OCI-LY7 (cell line): ENCODE measurements around the gene ARHGAP33. TPM values are rescaled to one million over a fixed set of nuclear protein-coding genes. Genes with fewer than 3 reads are reported as not detected.

Experiments used
- BruUV-seq: library from RNA; stranded (reverse); fragments of 400-500 nt; replicated peaks from 2 replicates; lab custom pipeline; 2021; lab: Mats Ljungman, UMichigan
- CTCF ChIA-PET: fragments of 300-600 bp; sonication (Branson Sonifier 250); formaldehyde crosslinking; loops from one replicate; lab custom pipeline; 2022; ENCODE audit warnings: antibody characterized with exemption; ENCODE audit not compliant: unreplicated experiment; lab: Charles Lee
- POLR2A ChIA-PET: fragments of 300-600 bp; sonication (Branson Sonifier 250); formaldehyde crosslinking; loops from one replicate; lab custom pipeline; 2022; ENCODE audit warnings: antibody characterized with exemption; lab: Charles Lee
- DNase-seq: peaks from one replicate; pipeline ENCODE4 v3.0.0-alpha.2; 2015; ENCODE audit warnings: low spot score
- H2AFZ ChIP-seq: fragments of 200-600 bp; sonication (generic), shearing (Covaris generic); 2 replicates; pipeline ENCODE4 v1.6.1; 2014; ENCODE audit warnings: mild to moderate bottlenecking, antibody characterized with exemption, low read length, moderate library complexity
- H3K27ac ChIP-seq: fragments of 200-600 bp; sonication (generic); 2 replicates; pipeline ENCODE4 v1.5.1; 2014; ENCODE audit warnings: mixed run types, low read depth, mild to moderate bottlenecking, moderate library complexity, low read length, inconsistent platforms; ENCODE audit not compliant: poor library complexity, severe bottlenecking
- H3K36me3 ChIP-seq: fragments of 200-600 bp; sonication (generic); 2 replicates; pipeline ENCODE4 v1.6.1; 2014; ENCODE audit warnings: mild to moderate bottlenecking, antibody characterized with exemption, low read length, moderate library complexity, mixed read lengths; ENCODE audit not compliant: insufficient read depth
- H3K4me1 ChIP-seq: fragments of 200-600 bp; sonication (generic); 2 replicates; pipeline ENCODE4 v1.5.1; 2014; ENCODE audit warnings: mild to moderate bottlenecking, low read length; ENCODE audit not compliant: insufficient read depth, poor library complexity, severe bottlenecking
- H3K4me2 ChIP-seq: fragments of 200-600 bp; sonication (generic); 2 replicates; pipeline ENCODE4 v1.6.1; 2014; ENCODE audit warnings: mild to moderate bottlenecking, low read length
- H3K4me3 ChIP-seq: fragments of 200-600 bp; sonication (generic); 2 replicates; pipeline ENCODE4 v1.5.1; 2014; ENCODE audit warnings: mild to moderate bottlenecking, low read depth, low read length; ENCODE audit not compliant: poor library complexity, severe bottlenecking
- H3K79me2 ChIP-seq: fragments of 200-600 bp; sonication (generic); 2 replicates; pipeline ENCODE4 v1.6.1; 2016; ENCODE audit warnings: low read depth, mild to moderate bottlenecking, low read length, moderate library complexity, mixed read lengths; ENCODE audit not compliant: insufficient read depth
- H3K9me2 ChIP-seq: fragments of 200-600 bp; sonication (generic); 2 replicates; pipeline ENCODE4 v1.6.1; 2016; ENCODE audit warnings: mild to moderate bottlenecking, low read length, mixed read lengths; ENCODE audit not compliant: insufficient read depth
- H3K9me3 ChIP-seq: fragments of 200-600 bp; sonication (generic); 2 replicates; pipeline ENCODE4 v1.6.1; 2014; ENCODE audit warnings: mild to moderate bottlenecking, mixed run types, low read length, mixed read lengths
- H4K20me1 ChIP-seq: fragments of 200-600 bp; sonication (generic); 2 replicates; pipeline ENCODE4 v1.6.1; 2014; ENCODE audit warnings: mild to moderate bottlenecking, antibody characterized with exemption, low read length, moderate library complexity, mixed read lengths; ENCODE audit not compliant: insufficient read depth
- EZH2phosphoT487 ChIP-seq: fragments of 200-600 bp; sonication (generic); IDR thresholded peaks from 2 replicates; pipeline ENCODE4 v1.6.1; 2018; ENCODE audit warnings: low read depth, borderline replicate concordance, mild to moderate bottlenecking, mixed run types, antibody characterized with exemption, low read length, moderate library complexity, mixed read lengths
- intact Hi-C: fragments of 100-400 bp; cut with micrococcal nuclease; formaldehyde crosslinking; loops from one replicate; pipeline ENCODE4 v1.10.0; 2022; ENCODE audit not compliant: unreplicated experiment
- total RNA-seq, 2 experiments: library from RNA; depleted of rRNA in 1 of 2; stranded (reverse); fragments of >200 nt in 1 of 2; shearing (Covaris generic) in 1 of 2; gene quantifications; 2 replicates each; pipeline ENCODE4 v1.2.3, GENCODE V29; 2014 to 2022
- TF ChIP-seq, protein P1 (sequence below): fragments of 200-600 bp; sonication (generic); conservative IDR thresholded peaks from 2 replicates; pipeline ENCODE4 v1.5.1; 2014; ENCODE audit warnings: mild to moderate bottlenecking, antibody characterized with exemption, low read length, moderate library complexity, mixed read lengths

The ARHGAP33 gene
- total RNA-seq, 2 experiments from 2014 or later = 15.1 to 94.6 TPM

DNA sequence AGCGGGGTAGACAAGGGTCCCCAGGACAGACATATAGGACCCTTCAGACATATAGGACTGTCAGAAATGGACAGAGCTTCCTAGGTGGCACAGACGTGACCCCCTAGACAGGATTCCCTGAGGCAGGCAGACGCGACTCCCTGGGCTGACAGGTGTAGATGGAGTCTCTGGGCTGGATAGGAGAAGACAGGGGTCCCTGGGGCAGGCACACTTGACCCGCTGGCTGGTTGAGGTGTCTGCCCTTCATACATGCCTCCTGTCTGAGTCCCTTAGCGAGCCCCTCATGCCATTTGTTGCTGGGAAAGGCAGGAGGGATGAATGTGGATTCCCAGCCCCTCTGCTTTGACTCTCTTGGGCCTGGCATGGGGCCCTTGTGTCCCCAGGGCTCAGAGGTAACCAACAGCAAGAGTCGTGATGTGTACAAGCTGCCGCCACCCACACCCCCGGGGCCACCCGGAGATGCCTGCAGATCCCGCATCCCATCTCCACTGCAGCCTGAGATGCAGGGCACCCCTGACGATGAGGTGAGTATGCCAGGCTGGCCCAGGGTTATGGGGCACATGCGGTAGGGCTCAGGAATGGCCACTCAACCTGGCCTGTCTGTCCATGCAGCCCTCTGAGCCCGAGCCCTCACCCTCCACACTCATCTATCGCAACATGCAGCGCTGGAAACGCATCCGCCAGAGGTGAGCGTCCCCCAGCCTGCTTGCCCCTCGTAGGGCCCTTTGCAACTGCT, 21.6 kb upstream of the ARHGAP33 start:
- Histone ChIP-seq H2AFZ (no peak overlapping the region), H3K9me2 (no peaks in the 10 kb centered on the region), H4K20me1 (no peaks in the 10 kb centered on the region), H3K27ac (no peak overlapping the region), H3K4me3 (no peak overlapping the region), H3K79me2 (peaks cover 4% of the 10 kb centered on the region; the same call in 1 of the 2 replicates), H3K9me3 (no peaks in the 10 kb centered on the region), H3K4me1 (peaks cover 13% of the 10 kb centered on the region), H3K4me2 (no peak overlapping the region), H3K36me3 (no peaks in the 10 kb centered on the region)
- CTCF ChIA-PET = no interaction called here
- POLR2A ChIA-PET = interaction anchor here (0.7 kb wide), 1 partner anchor 1717 kb away, joined by 5 read pairs; no protein-coding TSS in a partner anchor
- TF ChIP-seq EZH2phosphoT487 = no peak
- TF ChIP-seq, protein P1, sequence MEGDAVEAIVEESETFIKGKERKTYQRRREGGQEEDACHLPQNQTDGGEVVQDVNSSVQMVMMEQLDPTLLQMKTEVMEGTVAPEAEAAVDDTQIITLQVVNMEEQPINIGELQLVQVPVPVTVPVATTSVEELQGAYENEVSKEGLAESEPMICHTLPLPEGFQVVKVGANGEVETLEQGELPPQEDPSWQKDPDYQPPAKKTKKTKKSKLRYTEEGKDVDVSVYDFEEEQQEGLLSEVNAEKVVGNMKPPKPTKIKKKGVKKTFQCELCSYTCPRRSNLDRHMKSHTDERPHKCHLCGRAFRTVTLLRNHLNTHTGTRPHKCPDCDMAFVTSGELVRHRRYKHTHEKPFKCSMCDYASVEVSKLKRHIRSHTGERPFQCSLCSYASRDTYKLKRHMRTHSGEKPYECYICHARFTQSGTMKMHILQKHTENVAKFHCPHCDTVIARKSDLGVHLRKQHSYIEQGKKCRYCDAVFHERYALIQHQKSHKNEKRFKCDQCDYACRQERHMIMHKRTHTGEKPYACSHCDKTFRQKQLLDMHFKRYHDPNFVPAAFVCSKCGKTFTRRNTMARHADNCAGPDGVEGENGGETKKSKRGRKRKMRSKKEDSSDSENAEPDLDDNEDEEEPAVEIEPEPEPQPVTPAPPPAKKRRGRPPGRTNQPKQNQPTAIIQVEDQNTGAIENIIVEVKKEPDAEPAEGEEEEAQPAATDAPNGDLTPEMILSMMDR = no peak
- DNase-seq = no peak
- no TSS peak for BruUV-seq
- intact Hi-C loops = no loop called here

DNA sequence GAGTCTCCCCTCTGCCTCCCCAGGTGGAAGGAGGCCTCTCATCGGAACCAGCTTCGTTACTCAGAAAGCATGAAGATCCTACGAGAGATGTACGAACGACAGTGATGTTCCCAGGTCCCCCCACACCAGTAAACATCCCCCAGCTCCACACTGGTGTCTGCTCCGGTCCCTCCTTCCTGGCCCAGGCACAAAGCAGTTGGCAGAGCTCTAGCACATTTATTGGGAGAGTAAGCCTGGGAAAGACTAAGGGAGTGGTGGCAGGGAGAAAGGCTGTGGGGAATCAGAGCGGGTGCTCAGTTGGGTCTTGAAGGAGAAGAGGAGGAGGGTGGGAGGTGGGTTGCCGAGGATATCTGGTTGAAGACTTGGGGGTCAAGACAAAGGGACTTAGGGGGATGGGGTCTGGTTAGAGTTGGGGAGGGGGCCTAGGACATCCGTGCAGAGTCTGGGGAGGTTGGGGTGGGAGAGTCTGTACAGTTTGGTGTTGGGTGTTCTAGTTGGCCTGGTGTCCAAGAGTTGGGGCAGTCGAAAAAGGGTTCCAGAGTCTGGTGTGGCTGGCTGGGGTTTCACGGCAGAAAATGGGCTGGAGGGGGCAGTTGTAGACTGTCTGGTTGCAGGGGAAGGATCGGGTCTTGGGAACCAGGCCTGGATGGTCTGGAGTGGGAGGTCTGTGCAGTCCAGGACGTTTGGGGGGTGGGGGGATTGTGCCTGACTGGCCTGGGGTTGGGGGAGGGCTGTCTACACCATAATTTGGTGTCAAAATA, 20.8 kb upstream of the ARHGAP33 start:
- intact Hi-C loops = loop anchor here (5.0 kb wide), 2 partner anchors 37 to 148 kb away; partner anchors contain the start of genes HCST, KMT2B and NFKBID
- peaks cover 16% of the 10 kb centered on the region for H3K4me1 ChIP-seq
- POLR2A ChIA-PET = interaction anchor here (0.7 kb wide), 1 partner anchor 1718 kb away, joined by 5 read pairs; no protein-coding TSS in a partner anchor
- CTCF ChIA-PET = no interaction called here
- H3K36me3 ChIP-seq = peaks cover 5% of the 10 kb centered on the region; the same call in 1 of the 2 replicates
- no peak overlapping the region for H2AFZ ChIP-seq
- no peaks in the 10 kb centered on the region for H3K9me2 ChIP-seq
- no peak overlapping the region for H3K4me3 ChIP-seq
- H3K27ac ChIP-seq = no peak overlapping the region
- TF ChIP-seq, protein P1 = no peak
- TF ChIP-seq EZH2phosphoT487 = no peak
- no peak for DNase-seq
- H4K20me1 ChIP-seq = no peaks in the 10 kb centered on the region
- H3K79me2 ChIP-seq = peaks cover 12% of the 10 kb centered on the region; the same call in 1 of the 2 replicates
- no peak overlapping the region for H3K4me2 ChIP-seq
- BruUV-seq = no TSS peak
- no peaks in the 10 kb centered on the region for H3K9me3 ChIP-seq
